GM20000 (cell line): ENCODE results near the gene FAM163A.

Experiments used
- DNase-seq: peaks from one replicate; pipeline ENCODE4 v3.0.0; 2012; ENCODE audit warnings: low spot score
- CTCF ChIP-seq: IDR thresholded peaks from 2 replicates; pipeline ENCODE4 v1.5.1; 2012; ENCODE audit warnings: mild to moderate bottlenecking, control low read depth; ENCODE audit errors: extremely low read depth, missing control alignments

FAM163A gene

GRCh38 chr1:179857009-179857408, 113.9 kb downstream of the FAM163A start:
- no peak for DNase-seq
- no peak for TF ChIP-seq CTCF

- DNase-seq = no peak
- TF ChIP-seq CTCF = no peak
Observed at GRCh38 chr1:179860652-179861051, 117.6 kb downstream of the FAM163A start.

- no peak for DNase-seq
- TF ChIP-seq CTCF = no peak
Observed at GRCh38 chr1:179865377-179865776, 122.3 kb downstream of the FAM163A start.
